OCI-LY1 (cell line): ENCODE measurements around the gene ATXN7L1.

Source experiments
- H2AFZ ChIP-seq: fragments of 200-600 bp; sonication (generic), shearing (Covaris generic); 2 replicates; pipeline ENCODE4 v1.6.0; 2014; ENCODE audit warnings: antibody characterized with exemption, mild to moderate bottlenecking, low read length
- H3F3A ChIP-seq: fragments of 200-600 bp; sonication (generic), shearing (Covaris generic); 2 replicates; pipeline ENCODE4 v1.6.0; 2014; ENCODE audit warnings: mild to moderate bottlenecking, antibody characterized with exemption, low read length, moderate library complexity; ENCODE audit not compliant: insufficient read depth
- H3K27ac ChIP-seq: fragments of 200-600 bp; sonication (generic); 2 replicates; pipeline ENCODE4 v1.5.1; 2014; ENCODE audit warnings: low read length, mixed run types, mild to moderate bottlenecking, low read depth; ENCODE audit not compliant: poor library complexity, severe bottlenecking
- H3K27me3 ChIP-seq: fragments of 200-600 bp; sonication (generic); 2 replicates; pipeline ENCODE4 v1.6.0; 2014; ENCODE audit warnings: antibody characterized with exemption, mild to moderate bottlenecking, low read length, moderate library complexity; ENCODE audit not compliant: insufficient read depth
- H3K36me3 ChIP-seq: fragments of 200-600 bp; sonication (generic); 2 replicates; pipeline ENCODE4 v1.6.1; 2014; ENCODE audit warnings: mild to moderate bottlenecking, antibody characterized with exemption, low read length, moderate library complexity, mixed read lengths; ENCODE audit not compliant: insufficient read depth
- H3K4me1 ChIP-seq: fragments of 200-600 bp; sonication (generic); 2 replicates; pipeline ENCODE4 v1.5.1; 2014; ENCODE audit warnings: mild to moderate bottlenecking, low read length, moderate library complexity; ENCODE audit not compliant: insufficient read depth, severe bottlenecking
- H3K4me2 ChIP-seq: fragments of 200-600 bp; sonication (generic), shearing (Covaris generic); 2 replicates; pipeline ENCODE4 v1.6.1; 2014; ENCODE audit warnings: low read length
- H3K4me3 ChIP-seq: fragments of 200-600 bp; sonication (generic); 2 replicates; pipeline ENCODE4 v1.5.1; 2014; ENCODE audit warnings: low read length, low read depth, mild to moderate bottlenecking, mixed read lengths; ENCODE audit not compliant: poor library complexity, severe bottlenecking
- H3K79me2 ChIP-seq: fragments of 200-600 bp; shearing (Covaris generic); 2 replicates; pipeline ENCODE4 v1.6.1; 2016; ENCODE audit warnings: mixed run types, low read length, mixed read lengths; ENCODE audit not compliant: insufficient read depth
- H3K9ac ChIP-seq: fragments of 200-600 bp; sonication (generic), shearing (Covaris generic); 2 replicates; pipeline ENCODE4 v1.6.1; 2014; ENCODE audit warnings: mild to moderate bottlenecking, low read length, mixed read lengths
- H3K9me2 ChIP-seq: fragments of 200-600 bp; sonication (generic), shearing (Covaris generic); 2 replicates; pipeline ENCODE4 v1.6.1; 2014; ENCODE audit warnings: low read depth, mild to moderate bottlenecking, low read length, mixed read lengths
- H3K9me3 ChIP-seq: fragments of 200-600 bp; shearing (Covaris generic); 2 replicates; pipeline ENCODE4 v1.6.1; 2014; ENCODE audit warnings: low read length, mixed read lengths
- H4K20me1 ChIP-seq: fragments of 200-600 bp; sonication (generic), shearing (Covaris generic); 2 replicates; pipeline ENCODE4 v1.6.0; 2016; ENCODE audit warnings: mild to moderate bottlenecking, low read length; ENCODE audit not compliant: insufficient read depth
- CTCF ChIP-seq: fragments of 200-600 bp; sonication (generic), shearing (Covaris generic); IDR thresholded peaks from 2 replicates; pipeline ENCODE4 v1.5.1; 2017; ENCODE audit warnings: mild to moderate bottlenecking, antibody characterized with exemption, low read length, moderate library complexity, mixed read lengths
- EZH2 ChIP-seq: fragments of 200-600 bp; sonication (generic), shearing (Covaris generic); IDR thresholded peaks from 2 replicates; pipeline ENCODE4 v1.8.0; 2017; ENCODE audit warnings: borderline replicate concordance, mixed run types, mild to moderate bottlenecking, antibody characterized with exemption, low read length, moderate library complexity, mixed read lengths

The ATXN7L1 gene

GRCh38 chr7:105862770-105863169 lies 13.6 kb downstream of the ATXN7L1 start:
- no peaks in the 10 kb centered on the region for H3K36me3 ChIP-seq
- H3K4me2 ChIP-seq: no peak overlapping the region
- no peaks in the 10 kb centered on the region for H3K9me3 ChIP-seq
- no peaks in the 10 kb centered on the region for H3K79me2 ChIP-seq
- H3K27ac ChIP-seq: no peak overlapping the region
- no peaks in the 10 kb centered on the region for H3F3A ChIP-seq
- H3K9ac ChIP-seq: no peak overlapping the region
- H3K27me3 ChIP-seq: 0 out of 2 replicates have a peak, but pooled peaks cover 13% of the 10 kb centered on the region
- H3K4me1 ChIP-seq: no peaks in the 10 kb centered on the region
- no peaks in the 10 kb centered on the region for H3K9me2 ChIP-seq
- no peak overlapping the region for H2AFZ ChIP-seq
- H4K20me1 ChIP-seq: no peaks in the 10 kb centered on the region
- H3K4me3 ChIP-seq: no peak overlapping the region
- TF ChIP-seq CTCF (no peak), EZH2 (no peak)

- Histone ChIP-seq H3K36me3 (no peaks in the 10 kb centered on the region), H2AFZ (no peak overlapping the region), H3K9me2 (no peaks in the 10 kb centered on the region), H3K27me3 (0 out of 2 replicates have a peak, but pooled peaks cover 13% of the 10 kb centered on the region), H3K9me3 (no peaks in the 10 kb centered on the region), H3K4me3 (no peak overlapping the region), H4K20me1 (no peaks in the 10 kb centered on the region), H3K27ac (no peak overlapping the region), H3K4me2 (no peak overlapping the region), H3K4me1 (no peaks in the 10 kb centered on the region), H3K79me2 (no peaks in the 10 kb centered on the region), H3K9ac (no peak overlapping the region), H3F3A (no peaks in the 10 kb centered on the region)
- TF ChIP-seq CTCF (no peak), EZH2 (no peak)
These were observed 14.1 kb downstream of the ATXN7L1 start for GRCh38 chr7:105862276-105862675.

- 0 out of 2 replicates have a peak, but pooled peaks cover 13% of the 10 kb centered on the region for H3K27me3 ChIP-seq
- H3K9ac ChIP-seq: no peak overlapping the region
- H2AFZ ChIP-seq: no peak overlapping the region
- H3K36me3 ChIP-seq: no peaks in the 10 kb centered on the region
- H3K4me2 ChIP-seq: no peak overlapping the region
- H3K79me2 ChIP-seq: no peaks in the 10 kb centered on the region
- TF ChIP-seq CTCF (no peak), EZH2 (no peak)
- H3K4me3 ChIP-seq: no peak overlapping the region
- H3K9me2 ChIP-seq: no peaks in the 10 kb centered on the region
- H3F3A ChIP-seq: no peaks in the 10 kb centered on the region
- no peaks in the 10 kb centered on the region for H3K9me3 ChIP-seq
- H3K27ac ChIP-seq: no peak overlapping the region
- no peaks in the 10 kb centered on the region for H3K4me1 ChIP-seq
- H4K20me1 ChIP-seq: no peaks in the 10 kb centered on the region
These were observed 15.2 kb downstream of the ATXN7L1 start for GRCh38 chr7:105861224-105861623.
